WTC11 (cell line): ENCODE results near the gene RPS29.

Experiments
- FOXP1 ChIP-seq: sonication (generic); formaldehyde crosslinking; IDR thresholded peaks from 2 replicates; pipeline ENCODE4 v1.8.0; 2022; ENCODE audit warnings: missing genetic modification reagents, mild to moderate bottlenecking, moderate library complexity, borderline replicate concordance
- NFE2L1 ChIP-seq: sonication (generic); formaldehyde crosslinking; IDR thresholded peaks from 2 replicates; pipeline ENCODE4 v1.8.1; 2023; ENCODE audit warnings: missing genetic modification reagents
- NR2C2 ChIP-seq: sonication (generic); formaldehyde crosslinking; IDR thresholded peaks from 2 replicates; pipeline ENCODE4 v1.8.0; 2022; ENCODE audit warnings: mild to moderate bottlenecking, missing genetic modification reagents
- SP1 ChIP-seq: sonication (generic); formaldehyde crosslinking; conservative IDR thresholded peaks from 2 replicates; pipeline ENCODE4 v1.8.1; 2022; ENCODE audit warnings: missing genetic modification reagents
- TF ChIP-seq, protein P1 (sequence below): fragments of 250-450 bp; sonication (Bioruptor Pico); conservative IDR thresholded peaks from 2 replicates; pipeline ENCODE4 v1.9.0; 2021; ENCODE audit warnings: mild to moderate bottlenecking
- TF ChIP-seq, protein P2 (sequence below): fragments of 200-600 bp; IDR thresholded peaks from 2 replicates; pipeline ENCODE4 v1.8.0; 2022; ENCODE audit warnings: antibody characterized with exemption
- TF ChIP-seq, protein P3 (sequence below): sonication (generic); formaldehyde crosslinking; IDR thresholded peaks from 2 replicates; pipeline ENCODE4 v1.8.1; 2023; ENCODE audit warnings: mild to moderate bottlenecking, moderate library complexity, missing genetic modification reagents
- TF ChIP-seq, protein P4 (sequence below): sonication (generic); formaldehyde crosslinking; IDR thresholded peaks from 2 replicates; pipeline ENCODE4 v1.8.0; 2022; ENCODE audit warnings: missing genetic modification reagents
- TF ChIP-seq, protein P5 (sequence below): sonication (generic); formaldehyde crosslinking; IDR thresholded peaks from 2 replicates; pipeline ENCODE4 v1.8.1; 2023; ENCODE audit warnings: mild to moderate bottlenecking, missing genetic modification reagents

DNA sequence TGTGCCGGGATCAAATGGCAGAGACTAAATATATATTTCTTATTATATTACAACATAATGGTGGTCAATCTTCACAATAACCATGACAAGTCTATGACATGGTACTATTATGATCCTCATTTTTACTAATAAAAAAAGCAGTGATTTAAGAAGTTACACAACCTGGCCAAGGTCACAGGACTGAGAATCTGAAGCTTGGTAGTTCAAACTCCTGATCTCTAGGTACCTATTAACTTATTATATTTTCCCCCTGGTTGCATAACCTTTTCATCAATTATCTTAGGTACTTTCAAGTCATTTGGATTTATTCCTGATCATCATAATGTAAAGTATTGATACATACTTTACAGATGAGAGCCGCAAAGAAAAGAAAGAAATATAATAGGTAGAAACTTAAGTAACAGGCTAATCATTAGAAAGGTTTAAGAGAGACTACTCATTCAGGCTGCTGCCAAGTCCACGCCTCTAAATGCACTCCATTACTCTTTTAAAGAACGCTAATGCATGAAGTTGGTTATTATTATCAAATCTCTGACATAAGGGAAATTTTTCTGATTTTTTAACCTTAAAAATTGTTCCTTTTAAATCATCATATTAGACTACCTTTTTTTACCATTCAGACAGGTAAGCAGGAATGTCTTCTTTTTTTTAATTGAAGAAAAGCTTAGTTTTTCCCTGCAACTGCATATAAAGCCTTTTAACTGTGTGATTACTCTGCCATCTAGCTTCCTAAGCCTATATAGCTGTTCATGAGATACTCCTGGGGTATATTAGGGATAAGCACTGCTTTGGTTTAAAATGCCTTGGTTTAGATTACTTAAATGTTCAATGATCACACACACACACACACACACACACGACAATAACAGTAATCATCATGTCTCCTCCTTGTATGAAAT lies 35.6 kb downstream of the RPS29 start:
- TF ChIP-seq NFE2L1 (CRISPR knock-in tag) (no peak), NR2C2 (CRISPR knock-in tag) (no peak), FOXP1 (CRISPR knock-in tag) (no peak), SP1 (CRISPR knock-in tag) (no peak)
- TF ChIP-seq, protein P1, sequence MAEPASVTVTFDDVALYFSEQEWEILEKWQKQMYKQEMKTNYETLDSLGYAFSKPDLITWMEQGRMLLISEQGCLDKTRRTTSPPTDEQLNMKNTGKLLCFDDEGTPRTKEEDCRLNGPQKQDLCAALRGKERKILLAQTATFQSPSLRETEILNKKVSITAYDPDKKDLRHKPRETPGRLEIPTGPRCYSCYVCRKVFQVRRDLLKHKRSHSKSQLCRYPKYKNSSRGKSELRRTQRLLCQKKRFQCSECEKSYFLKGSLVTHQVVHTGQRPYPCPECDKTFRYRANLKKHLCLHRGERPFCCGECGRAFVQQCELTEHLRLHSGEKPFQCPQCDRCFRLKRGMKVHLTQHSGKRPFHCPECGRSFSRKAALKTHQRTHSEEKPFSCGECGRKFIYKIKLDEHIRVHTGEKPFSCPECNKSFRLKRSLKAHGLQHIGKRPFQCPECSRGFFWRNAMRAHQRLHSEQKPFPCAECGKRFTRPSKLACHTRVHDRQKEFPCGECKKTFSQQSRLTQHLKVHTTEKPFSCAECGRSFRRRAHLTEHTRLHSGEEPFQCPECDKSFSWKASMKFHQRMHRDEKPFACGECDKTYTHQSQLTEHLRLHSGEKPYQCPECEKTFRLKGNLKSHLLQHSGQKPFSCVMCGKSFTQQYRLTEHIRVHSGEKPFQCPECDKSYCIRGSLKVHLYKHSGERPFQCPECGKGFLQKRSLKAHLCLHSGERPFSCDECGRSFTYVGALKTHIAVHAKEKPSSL (CRISPR knock-in tag) = no peak
- TF ChIP-seq, protein P2, sequence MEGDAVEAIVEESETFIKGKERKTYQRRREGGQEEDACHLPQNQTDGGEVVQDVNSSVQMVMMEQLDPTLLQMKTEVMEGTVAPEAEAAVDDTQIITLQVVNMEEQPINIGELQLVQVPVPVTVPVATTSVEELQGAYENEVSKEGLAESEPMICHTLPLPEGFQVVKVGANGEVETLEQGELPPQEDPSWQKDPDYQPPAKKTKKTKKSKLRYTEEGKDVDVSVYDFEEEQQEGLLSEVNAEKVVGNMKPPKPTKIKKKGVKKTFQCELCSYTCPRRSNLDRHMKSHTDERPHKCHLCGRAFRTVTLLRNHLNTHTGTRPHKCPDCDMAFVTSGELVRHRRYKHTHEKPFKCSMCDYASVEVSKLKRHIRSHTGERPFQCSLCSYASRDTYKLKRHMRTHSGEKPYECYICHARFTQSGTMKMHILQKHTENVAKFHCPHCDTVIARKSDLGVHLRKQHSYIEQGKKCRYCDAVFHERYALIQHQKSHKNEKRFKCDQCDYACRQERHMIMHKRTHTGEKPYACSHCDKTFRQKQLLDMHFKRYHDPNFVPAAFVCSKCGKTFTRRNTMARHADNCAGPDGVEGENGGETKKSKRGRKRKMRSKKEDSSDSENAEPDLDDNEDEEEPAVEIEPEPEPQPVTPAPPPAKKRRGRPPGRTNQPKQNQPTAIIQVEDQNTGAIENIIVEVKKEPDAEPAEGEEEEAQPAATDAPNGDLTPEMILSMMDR = no peak
- TF ChIP-seq, protein P3, sequence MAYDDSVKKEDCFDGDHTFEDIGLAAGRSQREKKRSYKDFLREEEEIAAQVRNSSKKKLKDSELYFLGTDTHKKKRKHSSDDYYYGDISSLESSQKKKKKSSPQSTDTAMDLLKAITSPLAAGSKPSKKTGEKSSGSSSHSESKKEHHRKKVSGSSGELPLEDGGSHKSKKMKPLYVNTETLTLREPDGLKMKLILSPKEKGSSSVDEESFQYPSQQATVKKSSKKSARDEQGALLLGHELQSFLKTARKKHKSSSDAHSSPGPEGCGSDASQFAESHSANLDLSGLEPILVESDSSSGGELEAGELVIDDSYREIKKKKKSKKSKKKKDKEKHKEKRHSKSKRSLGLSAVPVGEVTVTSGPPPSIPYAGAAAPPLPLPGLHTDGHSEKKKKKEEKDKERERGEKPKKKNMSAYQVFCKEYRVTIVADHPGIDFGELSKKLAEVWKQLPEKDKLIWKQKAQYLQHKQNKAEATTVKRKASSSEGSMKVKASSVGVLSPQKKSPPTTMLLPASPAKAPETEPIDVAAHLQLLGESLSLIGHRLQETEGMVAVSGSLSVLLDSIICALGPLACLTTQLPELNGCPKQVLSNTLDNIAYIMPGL = no peak
- TF ChIP-seq, protein P4, sequence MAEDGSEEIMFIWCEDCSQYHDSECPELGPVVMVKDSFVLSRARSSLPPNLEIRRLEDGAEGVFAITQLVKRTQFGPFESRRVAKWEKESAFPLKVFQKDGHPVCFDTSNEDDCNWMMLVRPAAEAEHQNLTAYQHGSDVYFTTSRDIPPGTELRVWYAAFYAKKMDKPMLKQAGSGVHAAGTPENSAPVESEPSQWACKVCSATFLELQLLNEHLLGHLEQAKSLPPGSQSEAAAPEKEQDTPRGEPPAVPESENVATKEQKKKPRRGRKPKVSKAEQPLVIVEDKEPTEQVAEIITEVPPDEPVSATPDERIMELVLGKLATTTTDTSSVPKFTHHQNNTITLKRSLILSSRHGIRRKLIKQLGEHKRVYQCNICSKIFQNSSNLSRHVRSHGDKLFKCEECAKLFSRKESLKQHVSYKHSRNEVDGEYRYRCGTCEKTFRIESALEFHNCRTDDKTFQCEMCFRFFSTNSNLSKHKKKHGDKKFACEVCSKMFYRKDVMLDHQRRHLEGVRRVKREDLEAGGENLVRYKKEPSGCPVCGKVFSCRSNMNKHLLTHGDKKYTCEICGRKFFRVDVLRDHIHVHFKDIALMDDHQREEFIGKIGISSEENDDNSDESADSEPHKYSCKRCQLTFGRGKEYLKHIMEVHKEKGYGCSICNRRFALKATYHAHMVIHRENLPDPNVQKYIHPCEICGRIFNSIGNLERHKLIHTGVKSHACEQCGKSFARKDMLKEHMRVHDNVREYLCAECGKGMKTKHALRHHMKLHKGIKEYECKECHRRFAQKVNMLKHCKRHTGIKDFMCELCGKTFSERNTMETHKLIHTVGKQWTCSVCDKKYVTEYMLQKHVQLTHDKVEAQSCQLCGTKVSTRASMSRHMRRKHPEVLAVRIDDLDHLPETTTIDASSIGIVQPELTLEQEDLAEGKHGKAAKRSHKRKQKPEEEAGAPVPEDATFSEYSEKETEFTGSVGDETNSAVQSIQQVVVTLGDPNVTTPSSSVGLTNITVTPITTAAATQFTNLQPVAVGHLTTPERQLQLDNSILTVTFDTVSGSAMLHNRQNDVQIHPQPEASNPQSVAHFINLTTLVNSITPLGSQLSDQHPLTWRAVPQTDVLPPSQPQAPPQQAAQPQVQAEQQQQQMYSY (CRISPR knock-in tag) = no peak
- TF ChIP-seq, protein P5, sequence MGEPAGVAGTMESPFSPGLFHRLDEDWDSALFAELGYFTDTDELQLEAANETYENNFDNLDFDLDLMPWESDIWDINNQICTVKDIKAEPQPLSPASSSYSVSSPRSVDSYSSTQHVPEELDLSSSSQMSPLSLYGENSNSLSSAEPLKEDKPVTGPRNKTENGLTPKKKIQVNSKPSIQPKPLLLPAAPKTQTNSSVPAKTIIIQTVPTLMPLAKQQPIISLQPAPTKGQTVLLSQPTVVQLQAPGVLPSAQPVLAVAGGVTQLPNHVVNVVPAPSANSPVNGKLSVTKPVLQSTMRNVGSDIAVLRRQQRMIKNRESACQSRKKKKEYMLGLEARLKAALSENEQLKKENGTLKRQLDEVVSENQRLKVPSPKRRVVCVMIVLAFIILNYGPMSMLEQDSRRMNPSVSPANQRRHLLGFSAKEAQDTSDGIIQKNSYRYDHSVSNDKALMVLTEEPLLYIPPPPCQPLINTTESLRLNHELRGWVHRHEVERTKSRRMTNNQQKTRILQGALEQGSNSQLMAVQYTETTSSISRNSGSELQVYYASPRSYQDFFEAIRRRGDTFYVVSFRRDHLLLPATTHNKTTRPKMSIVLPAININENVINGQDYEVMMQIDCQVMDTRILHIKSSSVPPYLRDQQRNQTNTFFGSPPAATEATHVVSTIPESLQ = no peak
